Progenitor cell of endocrine pancreas (in vitro differentiated cells): ENCODE measurements around the gene EIF4E3. TPM values are rescaled to one million over a fixed set of nuclear protein-coding genes. Genes with fewer than 3 reads are reported as not detected.

ENCODE experiments used
- DNase-seq: peaks from one replicate; pipeline ENCODE4 v3.0.0; 2021; ENCODE audit warnings: low spot score; ENCODE audit not compliant: unreplicated experiment
- H3K27ac Mint-ChIP-seq: 2 replicates; pipeline ENCODE4 v1.8.0; 2021; ENCODE audit warnings: mild to moderate bottlenecking, moderate library complexity, mixed read lengths
- H3K27me3 Mint-ChIP-seq: 2 replicates; pipeline ENCODE4 v1.8.0; 2021; ENCODE audit warnings: mixed read lengths
- H3K36me3 Mint-ChIP-seq: 2 replicates; pipeline ENCODE4 v1.8.0; 2022; ENCODE audit warnings: mixed read lengths; ENCODE audit not compliant: insufficient read depth
- H3K4me1 Mint-ChIP-seq: 2 replicates; pipeline ENCODE4 v1.8.0; 2021; ENCODE audit warnings: low read depth, mixed read lengths
- H3K4me3 Mint-ChIP-seq: 2 replicates; pipeline ENCODE4 v1.8.0; 2021; ENCODE audit warnings: low read depth, mild to moderate bottlenecking, moderate library complexity, mixed read lengths
- H3K9me3 Mint-ChIP-seq: 2 replicates; pipeline ENCODE4 v1.8.0; 2021; ENCODE audit warnings: low read depth, mixed read lengths
- total RNA-seq: library from RNA; stranded (reverse); gene quantifications from 2 replicates; pipeline ENCODE4 v1.2.1, GENCODE V29; 2021
- TF ChIP-seq, protein P1 (sequence below): fragments of 200-600 bp; sonication (generic); IDR thresholded peaks from one replicate; pipeline ENCODE4 v1.5.0; 2021; ENCODE audit warnings: antibody characterized with exemption, mild to moderate bottlenecking; ENCODE audit not compliant: unreplicated experiment

Gene EIF4E3
- total RNA-seq, 1 donor from 2014 or later = 12.1 TPM

GRCh38 chr3:71759401-71759800 lies 34.2 kb upstream of the EIF4E3 start:
- Mint-ChIP-seq H3K27me3 (peaks cover 79% of the 10 kb centered on the region), H3K9me3 (no peaks in the 10 kb centered on the region)

DNA sequence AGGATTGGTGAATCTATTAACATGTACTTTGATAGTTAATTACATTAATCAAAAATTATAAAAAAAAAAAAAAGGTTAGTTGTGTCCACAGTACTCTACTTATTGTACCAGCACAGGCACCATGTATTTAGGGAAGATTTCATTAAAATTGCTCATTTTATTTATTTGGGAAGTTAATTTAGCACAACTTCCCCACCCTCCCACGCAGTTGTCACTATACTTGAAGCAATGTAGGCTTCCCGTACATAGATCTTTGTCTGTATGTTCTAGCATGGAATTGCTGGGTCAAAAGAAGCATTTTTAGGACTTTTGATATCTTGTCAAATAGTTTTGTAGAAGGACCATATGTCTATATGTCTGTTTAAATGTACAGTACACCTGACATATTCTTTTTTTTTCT lies 32.9 kb upstream of the EIF4E3 start:
- Mint-ChIP-seq H3K9me3 (no peaks in the 10 kb centered on the region), H3K27ac (no peak overlapping the region), H3K4me1 (no peaks in the 10 kb centered on the region), H3K4me3 (no peak overlapping the region), H3K36me3 (no peaks in the 10 kb centered on the region), H3K27me3 (peaks cover 72% of the 10 kb centered on the region)
- no peak for DNase-seq
- TF ChIP-seq, protein P1, sequence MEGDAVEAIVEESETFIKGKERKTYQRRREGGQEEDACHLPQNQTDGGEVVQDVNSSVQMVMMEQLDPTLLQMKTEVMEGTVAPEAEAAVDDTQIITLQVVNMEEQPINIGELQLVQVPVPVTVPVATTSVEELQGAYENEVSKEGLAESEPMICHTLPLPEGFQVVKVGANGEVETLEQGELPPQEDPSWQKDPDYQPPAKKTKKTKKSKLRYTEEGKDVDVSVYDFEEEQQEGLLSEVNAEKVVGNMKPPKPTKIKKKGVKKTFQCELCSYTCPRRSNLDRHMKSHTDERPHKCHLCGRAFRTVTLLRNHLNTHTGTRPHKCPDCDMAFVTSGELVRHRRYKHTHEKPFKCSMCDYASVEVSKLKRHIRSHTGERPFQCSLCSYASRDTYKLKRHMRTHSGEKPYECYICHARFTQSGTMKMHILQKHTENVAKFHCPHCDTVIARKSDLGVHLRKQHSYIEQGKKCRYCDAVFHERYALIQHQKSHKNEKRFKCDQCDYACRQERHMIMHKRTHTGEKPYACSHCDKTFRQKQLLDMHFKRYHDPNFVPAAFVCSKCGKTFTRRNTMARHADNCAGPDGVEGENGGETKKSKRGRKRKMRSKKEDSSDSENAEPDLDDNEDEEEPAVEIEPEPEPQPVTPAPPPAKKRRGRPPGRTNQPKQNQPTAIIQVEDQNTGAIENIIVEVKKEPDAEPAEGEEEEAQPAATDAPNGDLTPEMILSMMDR = no peak

More at GRCh38 chr3:71759401-71759800, 34.2 kb upstream of the EIF4E3 start:
- H3K4me3 Mint-ChIP-seq = no peak overlapping the region
- H3K36me3 Mint-ChIP-seq = no peaks in the 10 kb centered on the region
- TF ChIP-seq, protein P1 = no peak
- H3K27ac Mint-ChIP-seq = no peak overlapping the region
- no peak for DNase-seq
- H3K4me1 Mint-ChIP-seq = no peaks in the 10 kb centered on the region

DNA sequence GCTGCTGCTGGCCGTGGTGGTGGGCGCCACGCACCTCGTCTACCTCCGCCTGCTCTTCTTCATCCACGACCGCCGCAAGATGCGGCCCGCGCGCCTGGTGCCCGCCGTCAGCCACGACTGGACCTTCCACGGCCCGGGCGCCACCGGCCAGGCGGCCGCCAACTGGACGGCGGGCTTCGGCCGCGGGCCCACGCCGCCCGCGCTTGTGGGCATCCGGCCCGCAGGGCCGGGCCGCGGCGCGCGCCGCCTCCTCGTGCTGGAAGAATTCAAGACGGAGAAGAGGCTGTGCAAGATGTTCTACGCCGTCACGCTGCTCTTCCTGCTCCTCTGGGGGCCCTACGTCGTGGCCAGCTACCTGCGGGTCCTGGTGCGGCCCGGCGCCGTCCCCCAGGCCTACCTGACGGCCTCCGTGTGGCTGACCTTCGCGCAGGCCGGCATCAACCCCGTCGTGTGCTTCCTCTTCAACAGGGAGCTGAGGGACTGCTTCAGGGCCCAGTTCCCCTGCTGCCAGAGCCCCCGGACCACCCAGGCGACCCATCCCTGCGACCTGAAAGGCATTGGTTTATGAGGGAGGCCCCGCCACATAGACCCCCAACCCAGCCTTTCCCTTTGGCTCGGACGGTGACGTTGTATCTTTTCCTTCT lies 29.5 kb upstream of the EIF4E3 start:
- H3K36me3 Mint-ChIP-seq = no peaks in the 10 kb centered on the region
- TF ChIP-seq, protein P1 = no peak
- no peaks in the 10 kb centered on the region for H3K9me3 Mint-ChIP-seq
- no peak for DNase-seq
- no peaks in the 10 kb centered on the region for H3K4me1 Mint-ChIP-seq
- no peak overlapping the region for H3K27ac Mint-ChIP-seq
- peaks cover 76% of the 10 kb centered on the region for H3K27me3 Mint-ChIP-seq
- H3K4me3 Mint-ChIP-seq = peak overlapping the region; percentile 68

DNA sequence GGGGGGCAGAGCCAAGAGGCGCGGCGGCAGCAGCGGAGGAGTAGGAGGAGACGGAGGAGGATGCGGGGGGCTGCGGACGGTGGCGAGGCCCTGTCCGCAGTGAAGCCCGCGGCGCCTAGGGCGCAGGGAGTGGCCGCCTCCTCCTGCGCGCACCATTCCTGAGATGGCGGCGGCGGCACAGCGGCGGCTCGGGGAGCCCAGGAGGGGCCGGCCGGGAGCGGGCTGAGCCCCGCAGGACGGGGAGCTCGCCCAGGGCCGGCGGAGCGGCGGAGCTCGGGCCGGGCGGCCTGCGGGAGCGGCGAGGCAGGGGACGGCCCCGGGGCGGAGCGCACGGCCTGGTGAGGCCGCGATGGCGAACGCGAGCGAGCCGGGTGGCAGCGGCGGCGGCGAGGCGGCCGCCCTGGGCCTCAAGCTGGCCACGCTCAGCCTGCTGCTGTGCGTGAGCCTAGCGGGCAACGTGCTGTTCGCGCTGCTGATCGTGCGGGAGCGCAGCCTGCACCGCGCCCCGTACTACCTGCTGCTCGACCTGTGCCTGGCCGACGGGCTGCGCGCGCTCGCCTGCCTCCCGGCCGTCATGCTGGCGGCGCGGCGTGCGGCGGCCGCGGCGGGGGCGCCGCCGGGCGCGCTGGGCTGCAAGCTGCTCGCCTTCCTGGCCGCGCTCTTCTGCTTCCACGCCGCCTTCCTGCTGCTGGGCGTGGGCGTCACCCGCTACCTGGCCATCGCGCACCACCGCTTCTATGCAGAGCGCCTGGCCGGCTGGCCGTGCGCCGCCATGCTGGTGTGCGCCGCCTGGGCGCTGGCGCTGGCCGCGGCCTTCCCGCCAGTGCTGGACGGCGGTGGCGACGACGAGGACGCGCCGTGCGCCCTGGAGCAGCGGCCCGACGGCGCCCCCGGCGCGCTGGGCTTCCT lies 28.8 kb upstream of the EIF4E3 start, which contains the start of gene GPR27:
GPR27 (plus strand) TSS at position 155 of the 909 bp plus-strand sequence; CDS start at position 350, 195 bp downstream.
- DNase-seq = peak; percentile 20
- TF ChIP-seq, protein P1 = no peak
- H3K4me3 Mint-ChIP-seq = peak within 1 kb of the TSS; percentile 74
- no peaks in the 10 kb centered on the region for H3K4me1 Mint-ChIP-seq
- H3K36me3 Mint-ChIP-seq = no peaks in the 10 kb centered on the region
- no peak within 1 kb of the TSS for H3K27ac Mint-ChIP-seq
- peaks cover 76% of the 10 kb centered on the region for H3K27me3 Mint-ChIP-seq
- no peaks in the 10 kb centered on the region for H3K9me3 Mint-ChIP-seq

GRCh38 chr3:71752831-71753700 lies 27.9 kb upstream of the EIF4E3 start:
- H3K9me3 Mint-ChIP-seq = no peaks in the 10 kb centered on the region
- no peaks in the 10 kb centered on the region for H3K4me1 Mint-ChIP-seq
- no peaks in the 10 kb centered on the region for H3K36me3 Mint-ChIP-seq
- TF ChIP-seq, protein P1 = peak; percentile 19
- peak overlapping the region; percentile 74 for H3K4me3 Mint-ChIP-seq
- H3K27ac Mint-ChIP-seq = no peak overlapping the region
- H3K27me3 Mint-ChIP-seq = peaks cover 76% of the 10 kb centered on the region
- DNase-seq = peak; percentile 18
